ENCODE results near the gene PRDM12. TPM values are rescaled to one million over a fixed set of nuclear protein-coding genes. Genes with fewer than 3 reads are reported as not detected.

PRDM12 gene
- total and polyA plus RNA-seq, 2 of the 8 experiments (the other 6 are each of a cell fraction or from before 2014, with no cell fraction given), result 0.14 to 0.22 TPM

DNA sequence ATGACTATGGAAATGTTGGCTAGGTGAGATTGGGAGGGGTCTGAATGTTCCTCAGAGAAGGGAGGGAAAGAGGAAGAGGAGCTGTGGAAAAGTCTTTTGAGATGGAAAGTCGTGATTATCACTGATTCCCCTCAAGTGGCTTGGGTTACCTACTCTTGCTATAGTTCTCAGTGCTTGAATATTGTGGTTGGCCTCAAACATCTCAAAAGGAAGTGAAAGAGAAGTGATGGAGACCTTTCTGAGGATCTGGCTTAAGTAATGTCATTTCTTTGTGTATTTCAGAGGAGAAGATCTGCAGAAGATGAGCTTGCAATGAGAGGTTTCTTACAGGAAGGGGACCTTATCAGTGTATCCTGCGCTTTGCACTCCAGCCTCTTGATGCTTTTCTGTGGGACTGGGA, 34.7 kb downstream of the PRDM12 start (continued):
- TF ChIP-seq EGR1 (IDR thresholded peaks at IDR 0.05; ENCODE audit: borderline replicate concordance, low read depth, low read length) (no peak), SP2 (IDR thresholded peaks at IDR 0.05; ENCODE audit: low read length) (no peak)
